ENCODE results near the gene INTS11. TPM values are rescaled to one million over a fixed set of nuclear protein-coding genes. Genes with fewer than 3 reads are reported as not detected.

The INTS11 gene
- total RNA-seq, 4 donors from 2014 or later: 61.5 to 82.0 (median 63.6) TPM

DNA sequence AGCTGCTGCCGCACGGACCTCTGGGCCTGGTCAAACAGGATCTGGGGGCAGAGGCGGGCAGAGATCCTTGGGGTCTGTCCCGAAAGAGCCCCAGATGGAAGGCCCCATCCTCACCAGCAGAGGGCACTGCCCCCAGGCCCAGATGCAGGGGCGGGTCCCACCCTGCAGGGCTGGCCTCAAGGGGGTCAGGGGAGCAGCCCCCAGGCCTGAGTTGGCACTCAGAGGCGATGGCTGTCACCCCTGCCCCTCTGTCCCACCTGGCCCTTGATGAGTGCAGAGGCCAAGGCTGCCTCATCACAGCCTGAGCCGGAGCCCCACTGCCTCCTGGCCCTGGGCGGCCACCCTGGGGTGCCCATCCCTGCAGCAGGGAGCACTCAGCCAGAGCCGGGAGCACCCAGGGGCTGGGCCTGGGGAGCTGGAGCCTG is 22.4 kb downstream of the INTS11 start:
- Histone ChIP-seq H3K27ac (peak overlapping the region in 1 of 4 donors; percentile 99), H3K9me3 (no peaks in the 10 kb centered on the region), H3K4me3 (no peak overlapping the region), H3K27me3 (no peaks in the 10 kb centered on the region), H3K36me3 (peaks cover 0 to 32% (median 7%) of the 10 kb centered on the region in 3 donors), H3K4me1 (peaks cover 44 to 64% (median 51%) of the 10 kb centered on the region in 3 donors)
- intact Hi-C loops (cut with DNase I): no loop called here
- no peak for DNase-seq
- WGBS, 2 donors: no CpG with 5 or more reads among the region's 9 CpGs
- TF ChIP-seq, protein P1, sequence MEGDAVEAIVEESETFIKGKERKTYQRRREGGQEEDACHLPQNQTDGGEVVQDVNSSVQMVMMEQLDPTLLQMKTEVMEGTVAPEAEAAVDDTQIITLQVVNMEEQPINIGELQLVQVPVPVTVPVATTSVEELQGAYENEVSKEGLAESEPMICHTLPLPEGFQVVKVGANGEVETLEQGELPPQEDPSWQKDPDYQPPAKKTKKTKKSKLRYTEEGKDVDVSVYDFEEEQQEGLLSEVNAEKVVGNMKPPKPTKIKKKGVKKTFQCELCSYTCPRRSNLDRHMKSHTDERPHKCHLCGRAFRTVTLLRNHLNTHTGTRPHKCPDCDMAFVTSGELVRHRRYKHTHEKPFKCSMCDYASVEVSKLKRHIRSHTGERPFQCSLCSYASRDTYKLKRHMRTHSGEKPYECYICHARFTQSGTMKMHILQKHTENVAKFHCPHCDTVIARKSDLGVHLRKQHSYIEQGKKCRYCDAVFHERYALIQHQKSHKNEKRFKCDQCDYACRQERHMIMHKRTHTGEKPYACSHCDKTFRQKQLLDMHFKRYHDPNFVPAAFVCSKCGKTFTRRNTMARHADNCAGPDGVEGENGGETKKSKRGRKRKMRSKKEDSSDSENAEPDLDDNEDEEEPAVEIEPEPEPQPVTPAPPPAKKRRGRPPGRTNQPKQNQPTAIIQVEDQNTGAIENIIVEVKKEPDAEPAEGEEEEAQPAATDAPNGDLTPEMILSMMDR (IDR thresholded peaks at IDR 0.05): peak in 4 of 6 experiments; percentile 7 to 37 (median 21)
- TF ChIP-seq POLR2A (IDR thresholded peaks at IDR 0.05): no peak

DNA sequence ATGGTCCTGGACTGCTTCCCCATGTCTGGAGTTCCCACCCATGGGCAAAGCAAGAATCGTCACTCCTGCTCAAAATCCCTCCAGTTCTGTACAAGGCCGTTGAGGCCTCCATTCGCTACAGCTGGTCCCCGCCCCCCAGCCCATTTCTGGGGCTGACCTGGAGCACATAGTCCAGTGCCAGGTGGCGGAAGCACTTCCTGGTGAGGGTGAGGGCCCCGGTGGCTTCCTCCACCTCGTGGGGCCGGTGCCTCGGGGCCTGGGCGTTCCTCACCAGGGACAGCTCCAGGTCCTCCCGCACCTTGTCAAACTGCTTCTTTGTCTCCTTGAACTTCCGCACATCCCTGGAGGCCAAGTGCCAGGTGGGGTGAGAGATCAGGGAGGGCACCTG is 24.1 kb downstream of the INTS11 start:
- 65 to 68% methylated on average over 4 to 10 of the region's 12 CpGs for WGBS, 2 donors
- no peak overlapping the region for H3K27ac ChIP-seq
- peaks cover 27 to 48% (median 35%) of the 10 kb centered on the region in 3 donors for H3K4me1 ChIP-seq
- no peak for DNase-seq
- H3K9me3 ChIP-seq: no peaks in the 10 kb centered on the region
- intact Hi-C loops (cut with DNase I): no loop called here
- no peaks in the 10 kb centered on the region for H3K27me3 ChIP-seq
- no peak for TF ChIP-seq POLR2A (IDR thresholded peaks at IDR 0.05)
- TF ChIP-seq, protein P1 (IDR thresholded peaks at IDR 0.05): no peak
- H3K4me3 ChIP-seq: no peak overlapping the region
- H3K36me3 ChIP-seq: peaks cover 3 to 49% (median 19%) of the 10 kb centered on the region in 3 donors

GRCh38 chr1:1299686-1300351 is 24.6 kb downstream of the INTS11 start:
- peaks cover 3 to 54% (median 20%) of the 10 kb centered on the region in 3 donors for H3K36me3 ChIP-seq
- H3K27me3 ChIP-seq: no peaks in the 10 kb centered on the region
- WGBS, 2 donors: 89 to 91% methylated on average over 11 to 14 of the region's 22 CpGs
- no peak for DNase-seq
- no peak overlapping the region for H3K27ac ChIP-seq
- peaks cover 22 to 42% (median 29%) of the 10 kb centered on the region in 3 donors for H3K4me1 ChIP-seq
- H3K4me3 ChIP-seq: no peak overlapping the region
- TF ChIP-seq, protein P1 (IDR thresholded peaks at IDR 0.05): peak in 3 of 6 experiments; percentile 15 to 44 (median 25)
- no peak for TF ChIP-seq POLR2A (IDR thresholded peaks at IDR 0.05)
- no peaks in the 10 kb centered on the region for H3K9me3 ChIP-seq
- intact Hi-C loops (cut with DNase I): loop anchor here (10.0 kb wide), 1 partner anchor 265 kb away; no protein-coding TSS in a partner anchor

- peaks cover 3 to 62% (median 20%) of the 10 kb centered on the region in 3 donors for H3K36me3 ChIP-seq
Measured at GRCh38 chr1:1298861-1299685, 25.4 kb downstream of the INTS11 start.

More at GRCh38 chr1:1298861-1299685, 25.4 kb downstream of the INTS11 start:
- 50 to 66% methylated on average over 1 to 13 of the region's 30 CpGs for WGBS, 2 donors
- intact Hi-C loops (cut with DNase I): loop anchor here (10.0 kb wide), 1 partner anchor 264 kb away; no protein-coding TSS in a partner anchor
- DNase-seq: no peak
- no peak for TF ChIP-seq POLR2A (IDR thresholded peaks at IDR 0.05)
- TF ChIP-seq, protein P1 (IDR thresholded peaks at IDR 0.05): no peak
- Histone ChIP-seq H3K9me3 (no peaks in the 10 kb centered on the region), H3K27me3 (no peaks in the 10 kb centered on the region), H3K4me1 (peaks cover 15 to 35% (median 22%) of the 10 kb centered on the region in 3 donors), H3K27ac (no peak overlapping the region), H3K4me3 (no peak overlapping the region)
